HEK293T (cell line): ENCODE data around the gene SLC43A2.

Experiments
- CTCF ChIA-PET: fragments of 350-600 bp; formaldehyde crosslinking; extraction: SDS; loops from one replicate; lab custom pipeline; 2021; ENCODE audit warnings: antibody characterized with exemption, inconsistent platforms; lab: Yijun Ruan, JAX
- POLR2A ChIA-PET: fragments of 350-600 bp; formaldehyde crosslinking; extraction: SDS; loops from one replicate; lab custom pipeline; 2020; ENCODE audit warnings: antibody characterized with exemption, inconsistent platforms; lab: Yijun Ruan, JAX
- DNase-seq: peaks from one replicate; pipeline ENCODE4 v3.0.0; 2012; ENCODE audit warnings: mixed read lengths; ENCODE audit errors: extremely low spot score
- ARNT ChIP-seq: fragments of 450-650 bp; IDR thresholded peaks from 2 replicates; pipeline ENCODE4 v1.6.1; 2017; ENCODE audit warnings: mild to moderate bottlenecking
- BHLHE40 ChIP-seq: fragments of 450-650 bp; IDR thresholded peaks from 2 replicates; pipeline ENCODE4 v1.6.1; 2016; ENCODE audit warnings: mild to moderate bottlenecking, moderate library complexity, borderline replicate concordance
- CTBP1 ChIP-seq: fragments of 450-650 bp; IDR thresholded peaks from 2 replicates; pipeline ENCODE4 v1.6.1; 2016; ENCODE audit warnings: borderline replicate concordance
- ELF4 ChIP-seq: fragments of 450-650 bp; IDR thresholded peaks from 2 replicates; pipeline ENCODE4 v1.6.1; 2017; ENCODE audit warnings: antibody characterized with exemption
- FOXA1 ChIP-seq: fragments of 450-650 bp; IDR thresholded peaks from 2 replicates; pipeline ENCODE4 v1.6.1; 2016; ENCODE audit warnings: mild to moderate bottlenecking
- FOXK2 ChIP-seq: fragments of 450-650 bp; IDR thresholded peaks from 2 replicates; pipeline ENCODE4 v1.6.1; 2016; ENCODE audit warnings: mild to moderate bottlenecking
- FOXM1 ChIP-seq: fragments of 450-650 bp; IDR thresholded peaks from 2 replicates; pipeline ENCODE4 v1.6.1; 2017; ENCODE audit warnings: mild to moderate bottlenecking, borderline replicate concordance
- HDGF ChIP-seq: fragments of 450-650 bp; IDR thresholded peaks from 2 replicates; pipeline ENCODE4 v1.6.1; 2017; ENCODE audit warnings: antibody characterized with exemption, borderline replicate concordance
- L3MBTL2 ChIP-seq: fragments of 450-650 bp; conservative IDR thresholded peaks from 2 replicates; pipeline ENCODE4 v1.6.1; 2016; ENCODE audit warnings: mild to moderate bottlenecking
- LEF1 ChIP-seq: fragments of 450-650 bp; IDR thresholded peaks from 2 replicates; pipeline ENCODE4 v1.6.1; 2017; ENCODE audit warnings: mild to moderate bottlenecking, borderline replicate concordance
- NFRKB ChIP-seq: fragments of 450-650 bp; IDR thresholded peaks from 2 replicates; pipeline ENCODE4 v1.6.1; 2016; ENCODE audit warnings: mild to moderate bottlenecking, moderate library complexity
- SP1 ChIP-seq: fragments of 450-650 bp; IDR thresholded peaks from 2 replicates; pipeline ENCODE4 v1.6.1; 2017
- SUZ12 ChIP-seq: fragments of 450-650 bp; IDR thresholded peaks from 2 replicates; pipeline ENCODE4 v1.6.1; 2016; ENCODE audit warnings: mild to moderate bottlenecking
- TARDBP ChIP-seq: fragments of 450-650 bp; IDR thresholded peaks from 2 replicates; pipeline ENCODE4 v1.6.1; 2016
- ZNF384 ChIP-seq: fragments of 450-650 bp; IDR thresholded peaks from 2 replicates; pipeline ENCODE4 v1.6.1; 2016
- TF ChIP-seq, protein P1 (sequence below): fragments of 450-650 bp; IDR thresholded peaks from 2 replicates; pipeline ENCODE4 v1.6.1; 2016

The SLC43A2 gene

DNA sequence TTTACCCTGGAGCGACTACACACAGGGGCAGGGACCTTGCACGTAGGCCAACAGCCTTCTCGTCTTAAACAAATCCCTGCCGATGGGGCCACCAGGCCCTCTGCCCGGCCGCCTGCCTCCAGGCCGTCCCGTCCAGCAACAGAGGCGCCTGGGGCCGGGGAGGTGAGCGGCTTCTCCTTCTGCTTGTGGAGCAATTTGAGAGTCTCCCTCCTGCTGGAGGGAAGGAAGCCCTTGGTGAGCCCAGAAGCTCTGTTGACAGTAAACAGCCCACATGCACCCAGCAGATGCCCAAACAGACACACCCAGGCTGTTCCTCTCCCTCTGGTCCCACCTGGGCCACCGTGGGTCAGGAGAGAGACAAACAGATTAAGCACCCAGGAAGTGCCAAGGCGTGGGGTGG, 8.1 kb downstream of the SLC43A2 start:
- no peak for TF ChIP-seq FOXA1
- TF ChIP-seq SP1 = no peak
- no peak for TF ChIP-seq ZNF384
- no peak for TF ChIP-seq HDGF
- CTCF ChIA-PET = no interaction called here
- POLR2A ChIA-PET = no interaction called here
- no peak for DNase-seq

DNA sequence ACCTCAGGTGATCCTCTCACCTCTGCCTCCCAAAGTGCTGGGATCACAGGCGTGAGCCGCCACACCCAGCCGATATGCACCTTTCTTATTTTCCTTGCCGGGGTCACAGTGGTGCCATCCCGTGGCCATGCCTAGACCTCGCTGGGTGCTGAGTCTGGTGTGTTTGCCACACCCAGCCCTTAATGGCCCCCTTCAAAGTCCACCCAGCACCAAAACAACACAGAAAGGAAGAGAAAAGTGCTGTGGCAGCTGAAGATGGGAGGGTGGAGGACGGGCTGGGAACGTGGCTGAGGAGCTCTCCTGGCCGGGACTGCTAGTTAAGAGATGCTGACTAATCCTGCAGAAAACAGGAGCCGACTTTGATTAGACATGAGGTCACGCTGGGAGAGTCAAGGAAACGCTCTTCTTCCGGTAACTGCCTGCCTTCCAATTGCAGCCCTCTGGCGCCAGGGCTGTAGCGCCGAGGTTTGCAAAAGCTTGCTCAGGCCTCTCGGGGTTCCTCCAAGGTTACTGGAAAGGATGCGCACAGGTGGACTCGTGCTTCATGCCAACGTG, 10.9 kb downstream of the SLC43A2 start:
- TF ChIP-seq ELF4 = no peak
- no peak for TF ChIP-seq BHLHE40
- no peak for TF ChIP-seq ARNT
- no peak for TF ChIP-seq SP1
- ChIA-PET CTCF (interaction anchor here (0.5 to 1.6 kb wide), 3 partner anchors 10 to 302 kb away, joined by 3 to 4 read pairs (median 3); no protein-coding TSS in a partner anchor), POLR2A (interaction anchor here (0.9 to 2.7 kb wide), 4 partner anchors 11 to 44 kb away, joined by 3 to 18 read pairs (median 4); partner anchors contain the start of gene SLC43A2)
- peak; percentile 41 for DNase-seq

DNA sequence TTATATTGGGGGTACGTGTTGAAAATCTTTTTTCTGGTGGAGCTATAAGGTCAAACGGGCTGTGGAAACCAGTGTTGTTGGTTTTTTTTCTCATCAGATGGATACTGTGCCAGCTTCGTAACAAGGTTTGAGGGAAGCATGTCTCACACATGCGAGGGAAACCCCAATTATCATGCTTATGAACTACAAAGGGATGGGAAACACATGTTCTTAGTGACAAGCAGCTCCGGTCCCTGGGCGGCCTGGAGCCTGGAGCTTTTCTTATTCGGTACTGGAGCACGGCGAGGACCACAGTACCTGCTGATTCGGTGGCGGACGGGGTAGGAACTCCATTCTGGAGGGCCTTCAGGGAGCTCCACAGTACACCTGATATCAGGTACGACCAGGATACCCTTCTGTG, 12.5 kb downstream of the SLC43A2 start:
- ChIA-PET CTCF (interaction anchor here (0.7 to 1.3 kb wide), 2 partner anchors 42 to 101 kb away, joined by 3 to 5 read pairs; no protein-coding TSS in a partner anchor), POLR2A (no interaction called here)
- TF ChIP-seq L3MBTL2 = no peak
- no peak for TF ChIP-seq NFRKB
- TF ChIP-seq FOXM1 = no peak
- TF ChIP-seq FOXA1 = no peak
- TF ChIP-seq ELF4 = no peak
- TF ChIP-seq ARNT = no peak
- no peak for TF ChIP-seq ZNF384
- TF ChIP-seq HDGF = no peak
- no peak for TF ChIP-seq CTBP1
- TF ChIP-seq, protein P1, sequence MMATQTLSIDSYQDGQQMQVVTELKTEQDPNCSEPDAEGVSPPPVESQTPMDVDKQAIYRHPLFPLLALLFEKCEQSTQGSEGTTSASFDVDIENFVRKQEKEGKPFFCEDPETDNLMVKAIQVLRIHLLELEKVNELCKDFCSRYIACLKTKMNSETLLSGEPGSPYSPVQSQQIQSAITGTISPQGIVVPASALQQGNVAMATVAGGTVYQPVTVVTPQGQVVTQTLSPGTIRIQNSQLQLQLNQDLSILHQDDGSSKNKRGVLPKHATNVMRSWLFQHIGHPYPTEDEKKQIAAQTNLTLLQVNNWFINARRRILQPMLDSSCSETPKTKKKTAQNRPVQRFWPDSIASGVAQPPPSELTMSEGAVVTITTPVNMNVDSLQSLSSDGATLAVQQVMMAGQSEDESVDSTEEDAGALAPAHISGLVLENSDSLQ = no peak
- no peak for TF ChIP-seq SUZ12
- no peak for TF ChIP-seq BHLHE40
- TF ChIP-seq SP1 = no peak
- TF ChIP-seq TARDBP = no peak
- no peak for TF ChIP-seq FOXK2
- no peak for TF ChIP-seq LEF1

DNA sequence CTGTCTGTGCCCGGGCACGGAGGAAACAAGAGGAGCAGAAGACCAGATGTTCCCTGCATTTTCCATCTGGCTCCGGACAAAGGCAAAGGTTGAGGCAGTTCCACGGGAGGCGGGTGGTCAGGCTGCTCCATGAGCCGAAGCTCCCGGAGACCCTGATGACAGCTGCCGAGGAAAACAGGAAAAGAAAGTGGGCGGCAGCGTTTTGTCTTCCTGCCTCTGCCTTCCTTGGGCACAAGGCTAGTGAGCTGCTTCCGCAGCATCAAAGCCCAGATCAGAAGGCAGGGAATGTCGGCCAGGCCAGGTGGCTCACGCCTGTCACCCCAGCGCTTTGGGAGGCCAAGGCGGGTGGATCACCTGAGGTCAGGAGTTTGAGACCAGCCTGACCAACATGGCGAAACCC, 16.2 kb downstream of the SLC43A2 start:
- DNase-seq = no peak
- CTCF ChIA-PET = no interaction called here
- POLR2A ChIA-PET = no interaction called here
- TF ChIP-seq LEF1 (no peak), NFRKB (no peak), SP1 (no peak), FOXM1 (no peak), SUZ12 (no peak), HDGF (no peak), TARDBP (no peak), L3MBTL2 (no peak), FOXK2 (no peak), ZNF384 (no peak), ELF4 (no peak)
- TF ChIP-seq, protein P1 = no peak

More for the DNA sequence above, 12.5 kb downstream of the SLC43A2 start:
- DNase-seq = no peak

DNA sequence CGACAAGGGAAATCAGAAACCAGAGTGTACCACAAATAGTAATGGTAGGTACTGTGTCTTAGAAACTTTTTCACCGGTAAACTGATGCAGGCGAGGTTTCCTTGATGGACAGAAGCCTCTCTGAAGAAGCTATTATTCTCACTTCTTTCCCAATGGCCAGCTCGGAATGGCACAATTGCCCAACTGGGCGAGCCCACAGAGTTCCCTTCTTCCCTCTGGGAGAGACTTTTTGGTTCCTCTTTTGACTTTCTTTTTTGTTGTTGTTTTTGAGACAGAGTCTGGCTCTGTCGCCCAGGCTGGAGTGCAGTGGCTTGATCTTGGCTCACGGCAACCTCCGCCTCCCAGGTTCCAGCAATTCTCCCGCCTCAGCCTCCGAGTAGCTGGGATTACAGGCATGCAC, 16.9 kb downstream of the SLC43A2 start:
- CTCF ChIA-PET = no interaction called here
- TF ChIP-seq HDGF (no peak), TARDBP (no peak), CTBP1 (no peak), FOXM1 (no peak), SUZ12 (no peak), ARNT (no peak), ELF4 (no peak), SP1 (no peak), NFRKB (no peak), L3MBTL2 (no peak), BHLHE40 (no peak), ZNF384 (no peak), FOXA1 (no peak), LEF1 (no peak), FOXK2 (no peak)
- TF ChIP-seq, protein P1 = no peak
- no peak for DNase-seq
- POLR2A ChIA-PET = no interaction called here

DNA sequence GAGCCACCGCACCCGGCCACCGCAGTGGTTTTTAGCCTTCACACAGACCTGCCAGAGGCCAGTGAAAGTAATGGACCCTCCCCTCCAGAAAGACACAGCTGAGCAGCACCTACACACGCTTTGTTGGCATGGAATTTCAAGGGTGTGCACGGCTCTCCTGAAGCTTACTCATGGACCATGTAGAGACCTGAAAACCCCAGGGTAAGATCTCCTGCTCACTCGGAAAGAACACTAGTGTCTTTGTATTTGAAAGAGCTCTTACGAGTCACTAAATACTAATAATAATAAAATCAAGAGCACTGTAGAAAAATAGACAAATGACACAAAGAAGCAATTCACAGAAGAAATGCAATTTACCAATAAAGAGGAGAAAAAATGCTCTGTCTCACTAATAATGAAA, 20.0 kb downstream of the SLC43A2 start:
- no peak for DNase-seq
- TF ChIP-seq ARNT (no peak), ZNF384 (no peak), NFRKB (no peak), SP1 (no peak), L3MBTL2 (no peak), LEF1 (no peak), BHLHE40 (no peak), ELF4 (no peak), FOXM1 (no peak), HDGF (no peak), FOXK2 (no peak), TARDBP (no peak)
- TF ChIP-seq, protein P1 = no peak
- POLR2A ChIA-PET = no interaction called here
- CTCF ChIA-PET = no interaction called here
